HG02623 (cell line): ENCODE measurements around the gene F13A1.

Source experiments
- ATAC-seq: cut with Tn5 transposase; IDR thresholded peaks from one replicate; pipeline ENCODE4 v1.9.1; 2021; ENCODE audit warnings: moderate library complexity; ENCODE audit not compliant: unreplicated experiment

F13A1 gene

DNA sequence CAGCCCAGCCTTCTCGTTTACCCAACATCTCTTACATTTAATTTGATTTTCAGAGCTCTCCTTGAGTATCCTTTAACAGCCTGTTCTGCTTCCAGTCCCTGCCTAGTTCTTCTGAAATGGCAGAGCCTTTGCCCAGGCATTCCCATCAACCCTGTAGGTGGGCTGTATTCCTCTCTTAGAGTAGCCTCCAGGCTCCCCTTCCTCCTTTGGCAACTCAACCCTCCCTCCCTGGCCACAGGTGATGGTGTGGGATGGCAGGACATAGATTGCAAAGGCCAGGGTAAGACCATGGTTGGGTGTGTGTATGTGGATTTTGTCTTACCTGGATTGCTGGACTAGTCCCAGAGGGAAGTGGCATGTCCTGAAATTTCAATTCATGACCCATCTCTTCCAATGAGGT lies 125.4 kb downstream of the F13A1 start:
- no peak for ATAC-seq

GRCh38 chr6:6193221-6193745 lies 127.2 kb downstream of the F13A1 start:
- no peak for ATAC-seq

DNA sequence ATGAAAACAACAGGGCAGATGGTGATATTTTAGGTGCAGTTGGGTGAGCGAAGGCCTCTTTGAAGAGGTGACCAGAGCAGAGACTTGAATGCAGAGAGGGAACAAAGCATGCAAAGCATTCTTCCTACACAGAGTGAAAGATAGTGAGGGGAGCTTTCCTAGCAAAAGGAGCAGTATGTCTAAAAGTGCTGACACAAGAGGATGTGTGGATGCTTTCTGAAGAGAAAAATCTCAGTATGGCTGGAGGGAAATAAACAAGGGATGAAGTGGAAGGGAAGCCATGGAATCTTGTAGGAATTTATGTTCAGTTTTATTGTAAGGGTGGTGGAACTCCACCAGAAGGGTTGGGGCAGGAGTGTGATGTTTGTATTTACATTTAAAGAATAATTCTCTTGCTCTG lies 128.6 kb downstream of the F13A1 start:
- ATAC-seq = no peak

DNA sequence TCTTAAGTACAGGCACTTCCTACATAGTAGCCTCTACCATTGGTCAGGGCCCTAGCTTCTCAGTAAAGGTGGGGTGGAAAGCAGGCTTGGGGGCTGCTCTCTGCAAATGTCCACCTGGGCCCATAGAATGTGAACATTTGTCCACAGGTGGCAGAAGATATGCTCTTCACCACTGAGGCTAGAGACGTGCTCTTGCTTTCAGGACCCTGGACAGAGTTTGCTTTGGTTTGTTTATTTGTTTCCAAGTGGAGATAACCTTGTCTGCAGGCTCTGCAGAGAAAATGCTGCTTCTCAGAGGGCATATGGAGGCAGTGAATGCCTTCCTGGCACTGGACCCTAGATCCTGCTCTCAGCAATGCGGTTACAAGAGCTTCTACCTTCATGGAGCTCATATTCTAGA lies 129.0 kb downstream of the F13A1 start:
- no peak for ATAC-seq

DNA sequence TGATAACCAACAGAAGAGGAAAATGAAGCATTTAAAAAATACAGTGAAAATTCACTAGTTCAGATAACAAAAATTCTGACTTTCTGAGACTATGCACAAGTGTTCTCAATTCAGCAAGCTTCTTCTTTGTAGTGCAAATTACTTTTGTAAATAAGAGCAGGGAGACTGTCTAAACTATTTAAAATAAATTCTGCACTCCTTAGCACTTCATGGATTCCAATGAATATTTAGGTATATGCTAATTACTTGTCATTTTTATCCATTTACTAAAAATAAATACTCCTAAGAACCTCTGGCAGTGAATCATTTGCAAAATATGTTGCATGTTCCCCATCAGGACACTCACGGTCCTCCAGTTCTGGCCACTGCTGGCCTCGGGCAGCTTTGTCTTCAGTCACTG lies 139.8 kb downstream of the F13A1 start:
- ATAC-seq = no peak

- ATAC-seq = no peak
Measured at GRCh38 chr6:6179858-6180623, 140.4 kb downstream of the F13A1 start.

- no peak for ATAC-seq
Measured at GRCh38 chr6:6178795-6179194, 141.7 kb downstream of the F13A1 start.

DNA sequence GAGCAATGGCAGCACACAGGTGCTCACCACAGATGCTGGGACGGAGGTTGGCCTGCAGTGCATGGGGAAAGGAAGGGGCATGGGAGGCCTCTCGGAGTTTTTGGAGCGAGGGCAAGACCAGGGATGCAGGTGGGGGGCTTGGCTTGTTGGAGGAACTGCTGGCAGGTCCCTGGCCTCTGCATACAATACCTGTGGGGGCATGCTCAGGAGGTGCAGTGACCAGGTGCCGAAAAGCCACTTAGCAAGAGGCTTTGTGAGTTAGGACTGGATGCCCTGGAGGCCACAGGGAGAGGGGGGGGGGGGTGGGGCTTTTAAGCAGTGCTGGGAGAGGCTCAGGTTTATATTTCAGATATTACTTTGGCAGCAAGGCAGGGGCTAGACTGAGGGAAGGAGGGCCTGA lies 142.7 kb downstream of the F13A1 start:
- no peak for ATAC-seq

GRCh38 chr6:6176586-6177228 lies 143.8 kb downstream of the F13A1 start:
- ATAC-seq = no peak

DNA sequence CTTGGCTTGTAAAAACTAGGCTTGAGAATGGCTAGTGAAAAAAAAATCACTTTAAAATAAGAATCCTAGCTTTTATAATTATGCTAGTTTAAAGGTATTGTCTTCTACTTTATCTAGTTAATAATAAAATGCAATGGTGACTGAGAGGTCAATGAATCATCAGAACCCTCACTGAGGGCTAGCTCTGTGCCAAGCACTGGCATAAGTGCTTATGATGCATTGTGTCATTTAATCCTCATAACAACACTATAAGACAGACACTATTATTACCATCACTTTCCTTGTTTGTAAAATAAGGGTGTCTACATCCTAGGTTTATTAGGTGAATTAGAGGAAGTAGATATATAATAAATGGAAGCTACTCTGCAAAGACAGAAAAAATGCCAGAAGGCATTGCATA lies 144.3 kb downstream of the F13A1 start:
- ATAC-seq = no peak

- ATAC-seq = no peak
Measured at GRCh38 chr6:6169141-6169540, 151.3 kb downstream of the F13A1 start.

DNA sequence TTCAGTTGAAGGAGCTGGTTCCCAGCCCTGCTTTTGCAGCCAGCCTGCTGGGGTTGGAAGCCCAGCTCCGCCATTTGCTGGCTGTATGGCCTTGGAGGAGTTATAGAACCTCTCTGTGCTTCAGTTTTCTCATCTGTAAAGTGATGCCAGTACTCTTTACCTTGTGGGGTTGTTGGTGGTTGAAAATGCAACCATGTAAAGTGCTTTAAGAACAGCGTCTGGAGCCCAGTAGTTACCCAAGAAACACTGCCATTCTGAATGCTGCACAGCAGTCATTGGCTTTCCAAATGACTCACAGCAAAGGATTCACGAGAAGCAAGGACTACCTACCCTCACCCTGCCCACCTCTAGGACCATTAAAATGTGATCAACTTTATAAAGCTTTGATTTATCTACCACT lies 154.4 kb downstream of the F13A1 start:
- no peak for ATAC-seq

- ATAC-seq = no peak
Measured at GRCh38 chr6:6164367-6164766, 156.1 kb downstream of the F13A1 start.

DNA sequence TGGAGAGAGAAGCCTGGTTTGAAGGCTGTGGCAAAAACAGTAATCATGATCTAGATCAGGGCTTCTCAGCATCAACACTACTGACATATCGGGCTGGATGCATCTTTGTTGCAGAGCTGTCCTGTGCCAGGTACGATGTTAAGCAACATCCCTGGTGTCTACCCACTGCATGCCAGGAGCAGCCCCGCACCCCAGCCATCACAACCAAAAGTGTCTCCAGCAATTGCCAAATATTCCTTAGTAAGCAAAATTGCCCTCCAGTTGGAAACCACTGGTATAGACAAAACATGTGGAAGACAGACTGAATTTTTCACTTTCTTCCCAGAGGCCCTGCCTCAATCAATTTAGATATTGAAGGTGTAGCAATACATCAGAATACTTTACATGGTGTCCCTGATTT lies 166.1 kb downstream of the F13A1 start:
- no peak for ATAC-seq

GRCh38 chr6:6152060-6152459 lies 168.4 kb downstream of the F13A1 start:
- no peak for ATAC-seq

DNA sequence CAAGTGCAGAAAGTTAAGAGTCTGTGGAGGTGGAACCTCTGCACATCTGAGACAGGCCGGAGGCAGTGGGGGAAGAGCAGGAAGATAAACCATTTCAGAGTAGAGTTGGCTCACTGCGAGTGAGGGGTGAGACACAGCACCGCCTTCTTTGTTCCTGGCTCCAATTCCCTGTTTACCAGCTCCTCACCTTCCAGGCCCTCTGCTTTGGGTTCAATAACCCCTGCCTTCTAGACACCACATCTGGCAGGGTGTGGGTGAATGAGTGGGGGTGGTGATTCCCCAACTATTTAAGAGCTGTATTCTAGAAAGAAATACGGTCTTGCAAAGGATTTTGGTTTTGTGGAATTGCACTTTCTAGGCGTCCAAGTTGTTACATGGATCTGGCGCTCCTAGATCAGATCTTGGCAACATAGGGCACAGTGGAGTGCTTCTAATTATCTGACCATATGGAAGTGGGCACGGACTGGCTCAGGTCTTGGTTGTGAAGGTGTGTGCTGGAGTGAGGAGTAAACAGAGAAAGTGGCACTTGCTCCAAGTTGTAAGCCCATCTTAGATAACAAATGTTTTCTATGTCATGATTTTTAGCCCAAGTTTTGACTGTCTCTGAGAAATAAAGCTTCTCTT lies 172.2 kb downstream of the F13A1 start:
- no peak for ATAC-seq

GRCh38 chr6:6131492-6132109 lies 188.9 kb downstream of the F13A1 start:
- no peak for ATAC-seq

DNA sequence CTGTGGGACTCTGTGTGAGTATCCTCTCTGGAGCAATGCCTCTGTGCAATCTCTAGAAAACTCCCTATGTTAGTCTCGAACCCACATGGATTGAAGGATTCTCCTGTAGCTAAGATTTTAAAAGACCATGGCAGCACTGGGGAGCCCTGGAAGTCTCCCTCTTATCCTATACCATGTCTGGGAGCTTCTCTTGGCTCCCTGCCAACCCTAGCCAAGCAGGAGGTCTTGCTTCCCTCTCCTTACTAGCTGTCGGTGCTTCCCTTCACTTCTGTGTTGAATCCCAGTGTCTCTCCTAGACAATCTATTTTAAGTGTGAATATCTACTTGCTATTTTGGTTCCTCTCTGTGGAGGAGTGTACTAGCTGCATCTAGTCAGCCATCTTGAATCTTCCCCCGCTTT lies 195.0 kb downstream of the F13A1 start:
- ATAC-seq = no peak

DNA sequence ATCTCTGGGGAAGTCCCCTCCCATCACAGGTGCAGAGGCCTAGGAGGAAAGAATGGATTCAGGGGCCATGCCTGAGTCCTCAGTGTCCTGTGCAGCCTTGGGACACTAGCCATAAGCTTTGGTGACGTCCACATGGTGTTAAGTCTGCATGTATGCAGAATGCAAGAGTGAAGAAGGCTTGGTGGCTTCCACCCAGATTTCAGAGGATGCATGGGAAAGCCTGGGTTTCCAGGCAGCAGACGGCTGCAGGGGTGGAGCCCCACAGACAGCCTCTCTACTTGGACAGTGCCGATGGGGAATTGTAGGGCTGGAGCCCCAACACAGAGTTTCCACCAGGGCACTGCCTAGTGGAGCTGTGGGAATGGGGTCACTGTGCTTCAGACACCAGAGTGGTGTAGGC lies 196.7 kb downstream of the F13A1 start:
- no peak for ATAC-seq

GRCh38 chr6:6121943-6122342 lies 198.5 kb downstream of the F13A1 start:
- ATAC-seq = no peak

DNA sequence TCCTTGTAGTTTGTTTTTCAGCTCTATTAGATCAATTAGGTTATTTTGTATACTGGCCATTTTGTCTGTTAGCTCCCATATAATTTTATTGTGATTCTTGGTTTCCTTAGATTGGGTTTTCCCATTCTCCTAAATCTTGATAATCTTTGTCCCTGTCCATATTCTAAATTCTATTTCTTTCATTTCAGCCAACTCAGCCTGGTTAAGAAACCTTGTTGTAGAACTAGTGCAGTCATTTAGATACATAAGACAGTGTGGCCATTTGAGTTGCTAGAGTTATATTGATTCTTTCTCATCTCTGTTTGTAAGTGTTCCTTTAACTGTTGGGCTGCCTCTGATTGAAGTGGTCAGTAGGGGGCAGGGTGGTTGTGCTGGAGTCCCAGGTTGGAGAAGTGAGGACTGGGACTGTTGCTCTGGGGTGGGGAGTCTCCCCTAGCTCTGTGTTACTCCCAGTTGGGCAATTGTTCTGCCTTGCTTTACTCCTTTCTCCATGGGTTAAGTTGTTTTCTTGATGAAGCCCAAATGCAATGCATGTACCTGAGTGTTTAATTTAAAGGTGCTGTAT lies 214.9 kb downstream of the F13A1 start:
- no peak for ATAC-seq
